Uterus (tissue), 2 donors: ENCODE data around the gene CDCA3.

ENCODE experiments used
- CTCF ChIP-seq, 4 experiments: fragments of 200-600 bp in 2 of 4; fragments of 450-650 bp in 2 of 4; sonication (generic) in 2 of 4; IDR thresholded peaks; one replicate each; pipeline ENCODE4 v1.5.1; 2016 to 2019; ENCODE audit warnings: antibody characterized with exemption in 4 of 4, mild to moderate bottlenecking in 2 of 4, moderate library complexity in 1 of 4
- POLR2A ChIP-seq, 2 donors: fragments of 450-650 bp; IDR thresholded peaks; one replicate each; pipeline ENCODE4 v1.6.1; 2016; ENCODE audit warnings: antibody characterized with exemption in 2 of 2, mild to moderate bottlenecking in 1 of 2, moderate library complexity in 1 of 2

- TF ChIP-seq CTCF (IDR thresholded peaks at IDR 0.05) (peak in 1 of 4 experiments; percentile 15), POLR2A (IDR thresholded peaks at IDR 0.05) (no peak)
Observed at GRCh38 chr12:6829536-6830220, 21.4 kb downstream of the CDCA3 start.
